Measurements from ENCODE around the gene TBXT.
A peak's percentile ranks its signal among the peaks of the same experiment; 100 is the strongest.

Gene TBXT

GRCh38 chr6:166203641-166204222 lies 36.1 kb upstream of the TBXT start:
- no peak overlapping the region for H3K4me3 Mint-ChIP-seq
- peaks cover 59% of the 10 kb centered on the region for H3K4me1 Mint-ChIP-seq
- H3K9me3 Mint-ChIP-seq, result no peaks in the 10 kb centered on the region
- H3K36me3 Mint-ChIP-seq (ENCODE audit: low read depth), result no peaks in the 10 kb centered on the region
- H3K27me3 Mint-ChIP-seq (ENCODE audit: low read depth, poor library complexity), result peaks cover 6% of the 10 kb centered on the region
- DNase-seq, result no peak
- no peak for TF ChIP-seq CTCF (IDR thresholded peaks at IDR 0.05)
- H3K27ac Mint-ChIP-seq, result no peak overlapping the region

- H3K27me3 Mint-ChIP-seq (ENCODE audit: low read depth, poor library complexity), result peaks cover 6% of the 10 kb centered on the region
- H3K9me3 Mint-ChIP-seq, result no peaks in the 10 kb centered on the region
- no peak overlapping the region for H3K4me3 Mint-ChIP-seq
These were observed 35.5 kb upstream of the TBXT start for GRCh38 chr6:166203003-166203640.

GRCh38 chr6:166202321-166202733 lies 34.7 kb upstream of the TBXT start:
- TF ChIP-seq CTCF (IDR thresholded peaks at IDR 0.05), result no peak
- peak; percentile 32 for DNase-seq
- Mint-ChIP-seq H3K4me3 (no peak overlapping the region), H3K4me1 (peaks cover 59% of the 10 kb centered on the region), H3K27ac (no peak overlapping the region), H3K36me3 (ENCODE audit: low read depth) (no peaks in the 10 kb centered on the region), H3K9me3 (no peaks in the 10 kb centered on the region), H3K27me3 (ENCODE audit: low read depth, poor library complexity) (peaks cover 6% of the 10 kb centered on the region)

More at GRCh38 chr6:166203003-166203640, 35.5 kb upstream of the TBXT start:
- no peak for TF ChIP-seq CTCF (IDR thresholded peaks at IDR 0.05)
- DNase-seq, result no peak
- H3K36me3 Mint-ChIP-seq (ENCODE audit: low read depth), result no peaks in the 10 kb centered on the region
- peaks cover 59% of the 10 kb centered on the region for H3K4me1 Mint-ChIP-seq
- H3K27ac Mint-ChIP-seq, result no peak overlapping the region

- Mint-ChIP-seq H3K9me3 (no peaks in the 10 kb centered on the region), H3K36me3 (ENCODE audit: low read depth) (no peaks in the 10 kb centered on the region), H3K4me1 (peaks cover 58% of the 10 kb centered on the region), H3K27me3 (ENCODE audit: low read depth, poor library complexity) (peaks cover 9% of the 10 kb centered on the region), H3K27ac (no peak overlapping the region), H3K4me3 (no peak overlapping the region)
- TF ChIP-seq CTCF (IDR thresholded peaks at IDR 0.05), result no peak
- no peak for DNase-seq
These were observed 34.2 kb upstream of the TBXT start for GRCh38 chr6:166201878-166202277.

GRCh38 chr6:166197361-166197760 lies 29.7 kb upstream of the TBXT start:
- Mint-ChIP-seq H3K9me3 (no peaks in the 10 kb centered on the region), H3K4me3 (no peak overlapping the region), H3K36me3 (ENCODE audit: low read depth) (no peaks in the 10 kb centered on the region), H3K27me3 (ENCODE audit: low read depth, poor library complexity) (peaks cover 8% of the 10 kb centered on the region), H3K27ac (no peak overlapping the region), H3K4me1 (peaks cover 42% of the 10 kb centered on the region)
- TF ChIP-seq CTCF (IDR thresholded peaks at IDR 0.05), result no peak
- no peak for DNase-seq

GRCh38 chr6:166195860-166196238 lies 28.2 kb upstream of the TBXT start:
- H3K9me3 Mint-ChIP-seq, result no peaks in the 10 kb centered on the region
- no peak for TF ChIP-seq CTCF (IDR thresholded peaks at IDR 0.05)
- H3K27ac Mint-ChIP-seq, result no peak overlapping the region
- H3K4me1 Mint-ChIP-seq, result peaks cover 29% of the 10 kb centered on the region
- H3K4me3 Mint-ChIP-seq, result no peak overlapping the region
- DNase-seq, result no peak
- no peaks in the 10 kb centered on the region for H3K36me3 Mint-ChIP-seq (ENCODE audit: low read depth)
- H3K27me3 Mint-ChIP-seq (ENCODE audit: low read depth, poor library complexity), result peaks cover 4% of the 10 kb centered on the region

Measured in nephron progenitor cell (in vitro differentiated cells).